T-helper 1 cell treated with Interleukin-12 subunit alpha and Interleukin-12 subunit beta and Interleukin-4 antibody, amounts not matched to agents 30 ng/mL and 1 ng/mL, for 36 hours (primary cell): ENCODE results near the gene CIZ1. TPM values are rescaled to one million over a fixed set of nuclear protein-coding genes. Genes with fewer than 3 reads are reported as not detected.
"Not testable (repeated sequence)": the region's sequence is repeated elsewhere in the genome, so short reads cannot be mapped to it uniquely, and the experiment has no call there.

Experiments
- intact Hi-C: fragments of 100-400 bp; cut with micrococcal nuclease; formaldehyde crosslinking; loops from one replicate; pipeline ENCODE4 v1.15.1; 2024
- total RNA-seq: library from RNA; stranded (reverse); gene quantifications from 2 replicates; pipeline ENCODE4 v1.2.3, GENCODE V29; 2022

The CIZ1 gene
- total RNA-seq, 1 donor from 2014 or later: 142 TPM

DNA sequence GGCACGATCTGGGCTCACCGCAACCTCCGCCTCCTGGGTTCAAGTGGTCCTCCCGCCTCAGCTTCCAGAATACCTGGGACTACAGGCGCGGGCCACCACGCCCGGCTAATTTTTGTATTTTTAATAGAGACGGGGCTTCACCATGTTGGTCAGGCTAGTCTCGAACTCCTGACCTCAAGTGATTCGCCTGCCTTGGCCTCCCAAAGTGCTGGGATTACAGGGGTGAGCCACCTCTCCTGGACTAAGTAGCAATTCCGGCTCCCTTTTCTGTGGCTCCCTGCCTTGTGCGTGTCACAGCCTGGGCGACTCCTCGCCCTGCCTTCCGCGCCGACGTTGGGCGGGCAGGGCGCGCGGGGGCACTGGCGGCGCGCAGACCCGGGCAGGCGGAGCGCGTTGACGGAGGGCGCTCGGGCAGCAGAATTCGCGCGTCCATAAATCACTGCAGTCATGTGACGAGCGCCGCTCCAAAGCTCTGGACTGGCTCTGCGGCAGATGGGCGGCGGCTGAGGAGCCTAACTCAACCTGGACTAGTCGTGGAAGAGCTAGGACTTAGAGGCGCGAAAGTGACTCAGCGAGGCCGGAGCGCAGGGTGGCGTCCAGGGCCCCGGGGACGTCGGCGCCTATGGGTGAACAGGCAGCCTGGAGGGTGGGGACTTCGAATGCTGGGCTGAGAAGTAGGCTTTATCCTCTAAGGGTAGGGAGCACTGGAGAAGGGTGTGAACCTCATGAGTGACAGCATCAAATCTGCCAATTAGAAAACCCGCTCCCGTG is 1.4 kb upstream of the CIZ1 start:
- intact Hi-C loops: loop anchor here (5.0 kb wide), 1 partner anchor 360 kb away; the partner anchor contains the start of gene SPTAN1

DNA sequence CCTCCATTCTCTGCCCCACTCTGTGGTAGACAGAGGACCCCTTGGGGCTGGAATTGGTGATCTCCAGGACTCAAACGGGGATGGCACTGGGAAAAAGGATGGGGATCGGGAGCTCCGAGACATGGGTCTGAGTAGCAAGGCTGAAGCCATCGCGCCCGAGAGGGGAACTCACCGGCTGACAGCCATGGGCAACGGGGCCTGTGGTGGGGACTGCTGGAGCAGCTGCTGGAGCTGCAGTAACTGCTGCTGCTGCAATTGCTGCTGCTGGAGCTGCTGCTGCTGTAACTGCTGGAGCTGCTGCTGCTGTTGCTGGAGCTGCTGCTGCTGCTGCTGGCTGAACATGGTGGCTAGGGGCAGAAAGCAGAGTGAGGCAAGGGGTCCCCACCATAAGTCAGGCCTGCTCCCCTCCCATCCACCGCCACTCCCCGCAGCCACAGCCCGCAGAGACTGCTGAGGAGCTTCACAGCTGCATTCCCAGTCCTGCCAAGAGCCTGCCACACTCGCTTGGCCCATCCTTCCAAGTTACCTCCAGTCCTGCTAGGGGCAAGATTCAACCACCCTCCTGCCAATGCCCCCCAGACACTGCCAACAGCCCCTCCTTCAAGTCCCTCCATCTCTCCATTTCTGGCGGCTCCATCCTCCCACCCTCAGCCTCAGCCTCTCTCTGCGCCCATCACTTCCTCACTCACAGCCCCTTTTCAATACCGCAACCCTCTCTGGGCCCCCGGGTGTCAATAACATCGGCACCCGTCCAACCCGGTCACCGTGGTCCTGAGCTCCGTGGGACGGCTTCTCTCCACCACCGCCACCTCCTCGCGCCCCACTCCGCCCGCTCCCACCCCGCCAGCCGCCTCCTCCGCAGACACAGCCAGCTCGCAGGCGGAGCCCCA is 611 bp downstream of the CIZ1 start:
- intact Hi-C loops: loop anchor here (1.0 to 5.0 kb wide), 7 partner anchors 13 to 362 kb away; partner anchors contain the start of genes BBLN, COQ4, DNM1 and SLC27A4

DNA sequence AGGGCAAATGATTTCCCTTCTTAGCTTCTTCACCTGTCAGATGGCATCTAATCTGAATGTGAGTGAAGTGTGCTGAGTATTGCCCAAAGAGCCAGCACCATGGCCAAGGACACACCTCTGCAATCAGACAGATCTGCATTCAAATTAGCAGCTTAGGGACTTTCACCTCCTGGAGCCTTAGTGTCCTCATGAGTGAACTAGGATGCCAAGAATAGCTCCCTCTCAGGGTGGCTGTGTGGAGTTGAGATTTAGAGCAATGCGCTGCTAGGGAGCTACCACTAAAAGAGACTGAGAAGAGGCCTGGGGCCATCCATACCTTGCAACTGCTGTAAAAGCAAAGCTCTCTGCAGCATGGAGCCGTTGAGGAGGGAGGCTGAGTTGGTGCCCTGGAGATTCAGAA is 1.4 kb downstream of the CIZ1 start:
- intact Hi-C loops: loop anchor here (2.0 to 5.0 kb wide), 4 partner anchors 29 to 362 kb away; partner anchors contain the start of genes COQ4, SPTAN1, TRUB2 and URM1

- intact Hi-C loops: no loop called here
Measured at GRCh38 chr9:128188209-128188608, 3.2 kb downstream of the CIZ1 start.

DNA sequence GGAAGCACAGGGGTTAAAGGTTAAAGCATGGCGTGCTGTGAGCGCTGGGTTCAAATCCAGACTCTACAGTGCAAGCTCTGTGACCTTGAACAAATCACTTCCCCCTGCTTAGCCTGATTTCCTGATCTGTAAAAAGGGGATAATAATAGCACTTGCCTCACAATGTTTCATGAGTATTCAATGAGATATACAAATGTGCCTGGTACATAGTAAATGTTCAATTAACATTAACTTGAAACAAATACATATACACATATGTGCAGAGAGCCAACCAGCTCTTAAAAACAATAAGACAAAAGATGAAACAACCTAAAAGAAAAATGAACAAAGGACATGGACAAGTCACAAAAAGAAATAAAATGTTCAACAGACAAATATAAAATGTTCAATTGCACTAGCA is 4.0 kb downstream of the CIZ1 start:
- intact Hi-C loops: no loop called here

DNA sequence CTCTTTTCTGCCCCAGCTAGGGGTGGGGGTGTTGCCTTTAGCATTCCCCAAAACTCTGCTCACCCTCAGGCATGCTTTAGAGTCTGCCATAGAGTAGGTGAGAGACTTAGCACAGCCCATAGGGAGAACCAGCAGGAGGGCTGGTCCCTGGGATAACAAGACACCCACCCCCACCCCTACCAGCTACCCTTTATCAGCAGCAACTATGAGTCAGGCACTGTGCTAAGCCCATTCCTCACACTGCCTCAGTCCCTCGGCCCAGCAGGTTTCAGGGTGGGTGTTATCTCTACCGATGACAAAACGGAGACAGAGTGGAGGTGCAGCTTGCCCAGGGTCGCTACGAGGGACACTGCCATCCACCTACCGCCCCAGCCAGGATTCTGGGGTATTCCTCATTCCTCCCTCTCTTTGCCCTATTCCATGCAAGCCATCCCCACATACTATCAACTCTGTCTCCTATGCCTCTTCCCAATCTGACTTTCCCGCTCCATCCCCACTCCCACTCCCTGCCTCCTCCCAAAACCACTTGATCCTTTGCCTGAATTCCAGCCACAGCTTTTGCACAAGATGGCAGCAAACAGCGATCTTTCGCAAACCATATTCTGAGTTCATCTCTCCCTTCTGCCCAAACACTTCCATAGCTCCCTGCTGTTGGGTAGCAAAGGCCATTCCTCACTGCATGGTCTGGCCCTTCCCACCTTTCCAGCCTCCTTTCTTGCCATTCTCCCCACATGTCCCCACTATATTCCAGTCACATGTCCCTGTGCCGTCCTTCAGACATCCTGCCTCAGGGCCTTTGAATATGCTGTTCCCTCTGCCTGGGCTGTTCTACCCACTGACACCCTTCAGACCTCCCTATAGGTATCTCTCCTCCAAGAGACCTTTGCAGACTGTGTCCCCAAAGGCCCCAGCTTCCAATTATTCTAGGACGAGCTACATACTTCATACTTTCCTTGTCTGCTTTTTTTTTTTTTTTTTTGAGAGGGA is 5.1 kb downstream of the CIZ1 start:
- intact Hi-C loops: no loop called here

- intact Hi-C loops: no loop called here
Measured at GRCh38 chr9:128182893-128183588, 8.3 kb downstream of the CIZ1 start.

- intact Hi-C loops: not testable (repeated sequence)
Measured at GRCh38 chr9:128181480-128181879, 9.9 kb downstream of the CIZ1 start.

- intact Hi-C loops: no loop called here
Measured at GRCh38 chr9:128180447-128180846, 10.9 kb downstream of the CIZ1 start.

- intact Hi-C loops: no loop called here
Measured at GRCh38 chr9:128180001-128180400, 11.4 kb downstream of the CIZ1 start.

DNA sequence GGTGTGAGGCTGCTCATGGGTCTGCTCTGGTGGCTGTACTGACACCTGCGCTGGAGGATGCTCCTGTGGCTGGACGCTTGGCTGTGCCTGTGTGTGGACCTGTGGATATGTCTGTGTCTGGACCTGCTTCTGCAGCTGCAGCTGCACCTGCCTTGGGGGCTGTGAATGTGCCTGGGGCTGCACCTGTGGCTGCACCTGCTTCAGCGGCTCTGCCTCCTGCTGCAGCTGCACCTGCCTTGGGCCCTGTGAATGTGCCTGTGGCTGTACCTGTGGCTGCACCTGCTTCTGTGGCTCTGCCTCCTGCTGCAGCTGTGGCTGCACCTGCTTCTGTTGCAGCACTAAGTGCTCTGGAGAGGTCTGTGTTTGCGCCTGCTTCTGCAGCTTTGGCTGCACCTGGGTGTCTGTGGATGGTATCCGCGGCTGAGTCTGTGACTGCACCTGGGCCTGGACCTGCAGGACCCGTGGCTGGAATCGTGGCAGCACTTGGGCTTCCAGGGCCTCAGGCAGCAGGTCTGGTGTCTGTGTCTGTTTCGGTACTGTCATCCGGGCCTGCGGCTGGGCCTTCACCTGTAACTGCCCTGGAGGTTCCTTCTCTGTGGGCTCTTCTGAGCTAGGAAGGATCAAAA is 12.5 kb downstream of the CIZ1 start:
- intact Hi-C loops: no loop called here

DNA sequence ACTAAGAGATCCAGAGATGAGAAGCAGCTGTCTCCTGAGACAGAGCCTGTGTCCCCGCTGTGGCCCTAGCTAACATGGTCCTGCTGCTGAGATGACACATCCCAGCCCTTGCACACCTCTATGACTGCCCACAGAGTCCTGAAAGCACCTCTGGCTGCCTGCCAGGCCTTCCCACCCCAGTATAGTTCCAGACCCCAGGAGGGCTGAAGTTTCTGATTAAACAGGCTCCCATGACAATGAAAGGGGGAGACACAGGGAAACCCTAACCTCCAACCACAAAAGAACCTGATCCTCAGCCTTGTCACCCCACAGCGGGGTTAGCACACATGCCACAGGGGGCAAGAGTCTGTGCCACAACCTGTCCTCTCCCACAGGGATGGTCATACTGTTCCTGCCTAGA is 15.6 kb downstream of the CIZ1 start:
- intact Hi-C loops: no loop called here

DNA sequence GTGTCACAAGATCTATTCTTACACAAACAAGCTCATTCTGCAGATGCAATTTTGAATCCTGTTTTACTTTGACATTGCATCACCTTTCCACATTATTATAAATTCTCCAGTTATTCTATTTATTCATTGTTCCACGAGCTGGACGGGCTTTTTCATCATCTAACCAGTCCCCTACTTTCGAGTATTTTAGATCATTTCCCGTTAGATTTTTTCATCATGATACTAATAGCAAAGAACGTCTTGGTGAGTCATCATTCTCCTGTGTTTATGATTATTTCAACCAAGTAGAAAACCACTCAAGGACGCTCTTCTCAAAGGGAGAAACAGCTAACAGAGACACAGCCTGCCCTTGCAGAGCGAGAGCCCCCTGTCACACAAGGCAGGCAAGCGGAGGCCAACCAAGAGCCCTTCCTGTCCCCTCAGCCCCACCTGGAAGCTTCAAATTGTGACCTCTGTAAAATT is 16.2 kb downstream of the CIZ1 start:
- intact Hi-C loops: no loop called here

GRCh38 chr9:128174062-128174461 is 17.3 kb downstream of the CIZ1 start:
- intact Hi-C loops: no loop called here

- intact Hi-C loops: no loop called here
Measured at GRCh38 chr9:128169925-128170324, 21.4 kb downstream of the CIZ1 start.

- intact Hi-C loops: no loop called here
Measured at GRCh38 chr9:128169492-128169891, 21.9 kb downstream of the CIZ1 start.

GRCh38 chr9:128168731-128169308 is 22.6 kb downstream of the CIZ1 start:
- intact Hi-C loops: no loop called here

DNA sequence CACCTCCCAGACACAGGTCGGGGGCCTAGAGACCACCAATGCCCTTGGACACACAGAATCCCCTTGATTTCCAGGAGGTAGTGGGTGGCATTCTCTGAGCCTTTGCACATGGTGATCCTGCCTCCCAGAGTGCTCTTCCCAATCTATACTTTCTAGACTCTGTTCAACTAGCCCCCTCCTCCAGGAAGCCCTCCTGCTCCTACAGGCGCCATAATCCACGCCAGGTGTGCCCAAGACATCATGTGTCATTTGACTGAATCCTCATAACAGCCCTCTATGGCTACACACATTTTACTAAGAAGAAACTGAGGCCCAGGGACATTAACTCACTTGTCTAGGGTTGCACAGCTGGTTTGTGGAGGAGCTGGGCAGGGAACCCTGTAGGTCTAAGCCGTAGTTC is 24.2 kb downstream of the CIZ1 start:
- intact Hi-C loops: no loop called here

GRCh38 chr9:128166169-128166568 is 25.2 kb downstream of the CIZ1 start:
- intact Hi-C loops: no loop called here
